ENCODE measurements around the gene SALL1.

GRCh38 chr16:51151961-51152663, 1.0 kb upstream of the SALL1 start:
- TF ChIP-seq POLR2AphosphoS5 (IDR thresholded peaks at IDR 0.05) (peak; percentile 34), EP300 (conservative IDR thresholded peaks at IDR 0.05; ENCODE audit: poor library complexity, severe bottlenecking) (no peak), RAD21 (conservative IDR thresholded peaks at IDR 0.05) (no peak), CTCF (IDR thresholded peaks at IDR 0.05; ENCODE audit: poor library complexity, severe bottlenecking) (no peak)

Data from neural cell (in vitro differentiated cells).